Ovary (tissue), 9 donors: ENCODE results near the gene INPPL1. TPM values are rescaled to one million over a fixed set of nuclear protein-coding genes. Genes with fewer than 3 reads are reported as not detected.

ENCODE experiments used
- DNase-seq, 5 donors: peaks; one replicate each; pipeline ENCODE4 v3.0.0-alpha.2; 2019 to 2020
- H3K27ac ChIP-seq, 2 donors: fragments of 200-600 bp; one replicate each; pipeline versions ENCODE4 v1.5.1 to v1.8.0; 2019 to 2022
- H3K27me3 ChIP-seq: fragments of 200-600 bp; one replicate; pipeline ENCODE4 v1.8.0; 2022
- H3K36me3 ChIP-seq: fragments of 200-600 bp; sonication (generic); one replicate; pipeline ENCODE4 v1.5.1; 2019
- H3K4me1 ChIP-seq: one replicate; pipeline ENCODE4 v1.8.1; 2013; ENCODE audit warnings: mild to moderate bottlenecking, moderate library complexity; ENCODE audit not compliant: insufficient read depth
- H3K4me3 ChIP-seq: fragments of 200-600 bp; sonication (generic); one replicate; pipeline ENCODE4 v1.5.1; 2017
- H3K9me3 ChIP-seq, 2 donors: fragments of 200-600 bp in 1 of 2; sonication (generic) in 1 of 2; one replicate each; pipeline versions ENCODE4 v1.5.1 to v1.8.1; 2013 to 2019; ENCODE audit warnings: mild to moderate bottlenecking in 1 of 2, moderate library complexity in 1 of 2
- CTCF ChIP-seq, 3 donors: fragments of 450-650 bp in 2 of 3; fragments of 200-600 bp in 1 of 3; IDR thresholded peaks; one replicate each; pipeline versions ENCODE4 v1.5.1 to v1.8.0; 2016 to 2022; ENCODE audit warnings: antibody characterized with exemption in 3 of 3, mild to moderate bottlenecking in 1 of 3
- EP300 ChIP-seq: sonication (generic); formaldehyde crosslinking; IDR thresholded peaks from one replicate; pipeline ENCODE4 v1.6.1; 2017; ENCODE audit warnings: antibody characterized with exemption
- POLR2A ChIP-seq: fragments of 450-650 bp; IDR thresholded peaks from one replicate; pipeline ENCODE4 v1.6.1; 2017; ENCODE audit warnings: antibody characterized with exemption, mild to moderate bottlenecking, moderate library complexity
- WGBS, 3 donors: extraction: QIAGEN DNeasy Blood & Tissue Kit in 1 of 3; methylation state at CpG; one replicate each; pipeline versions ENCODE4 v1.1.5 to v1.1.7; 2013 to 2017; 5-methylcytosine and 5-hydroxymethylcytosine counted together
- intact Hi-C, 4 donors: fragments of 100-400 bp; cut with DNase I; formaldehyde crosslinking; loops; one replicate each; pipeline versions ENCODE4 v1.11.0 to v1.15.1; 2022 to 2023
- polyA plus RNA-seq, 2 donors: library from polyadenylated mRNA; stranded (reverse); fragments of 200-250 nt in 1 of 2; fragments of 350-450 nt in 1 of 2; fragmentation: Illumina TruSeq in 1 of 2; extraction: RNeasy Lipid Tissue Mini Kit (QIAGEN cat#74804) in 1 of 2; gene quantifications; one replicate each; pipeline ENCODE4 v1.2.3, GENCODE V29; 2013 to 2014
- total RNA-seq, 7 donors: library from RNA; depleted of rRNA in 2 of 7; stranded (reverse); fragments of >200 nt in 2 of 7; fragmentation: NEBNext Ultra II Directional in 3 of 7; extraction: Animal tissue kit (Norgen Biotek cat#: 25700) in 3 of 7; gene quantifications; one replicate each; pipeline versions ENCODE4 v1.1.0 to v1.2.4, GENCODE V29; 2016 to 2023
- donor health status: DM: no; HTN: no; CAD: no; lungs with moderate emphysema.
- donor health status: DM: no; HTN: no; CAD: no.
- donor health status: Bipolar disorder and iron deficiency.
- donor health status: DM: yes; HTN: yes; CAD: no.
- donor health status: DM: no; HTN: no; CAD: no.
- donor health status: DM: yes; HTN: yes; CAD: no.

The INPPL1 gene
- total and polyA plus RNA-seq, 9 donors, result 48.4 to 208 (median 132) TPM

GRCh38 chr11:72223615-72224563 lies 678 bp upstream of the INPPL1 start:
- H3K4me1 ChIP-seq, result peaks cover 10% of the 10 kb centered on the region
- H3K27ac ChIP-seq, result peak overlapping the region; percentile 63 to 97
- TF ChIP-seq POLR2A (peak; percentile 35), EP300 (no peak)
- no peaks in the 10 kb centered on the region for H3K36me3 ChIP-seq
- H3K4me3 ChIP-seq, result peak overlapping the region; percentile 52
- 0 to 1% (median 0%) methylated on average over 48 to 84 of the region's 84 CpGs for WGBS, 3 donors
- intact Hi-C loops, result no loop called here
- H3K27me3 ChIP-seq, result no peaks in the 10 kb centered on the region
- H3K9me3 ChIP-seq, result no peaks in the 10 kb centered on the region
- peak; percentile 85 to 88 (median 85) for DNase-seq

- WGBS, 3 donors, result 12 to 19% (median 13%) methylated on average over 9 to 11 of the region's 11 CpGs
- Histone ChIP-seq H3K9me3 (no peaks in the 10 kb centered on the region), H3K4me3 (peak overlapping the region; percentile 52), H3K4me1 (peaks cover 10% of the 10 kb centered on the region), H3K27ac (peak overlapping the region; percentile 63 to 97), H3K27me3 (no peaks in the 10 kb centered on the region), H3K36me3 (no peaks in the 10 kb centered on the region)
- intact Hi-C loops, result no loop called here
- DNase-seq, result peak in 3 of 5 donors; percentile 21 to 36 (median 30)
- TF ChIP-seq CTCF (IDR thresholded peaks at IDR 0.05) (no peak), POLR2A (no peak), EP300 (no peak)
These were observed 914 bp downstream of the INPPL1 start for GRCh38 chr11:72225411-72225951.

GRCh38 chr11:72226701-72227100 lies 2.1 kb downstream of the INPPL1 start:
- WGBS, 3 donors, result 78 to 90% (median 82%) methylated on average over 5 of the region's 5 CpGs
- intact Hi-C loops, result no loop called here
- Histone ChIP-seq H3K4me3 (no peak overlapping the region), H3K27me3 (no peaks in the 10 kb centered on the region), H3K36me3 (no peaks in the 10 kb centered on the region), H3K4me1 (peaks cover 10% of the 10 kb centered on the region), H3K9me3 (no peaks in the 10 kb centered on the region), H3K27ac (no peak overlapping the region)
- TF ChIP-seq CTCF (IDR thresholded peaks at IDR 0.05) (no peak), EP300 (no peak), POLR2A (no peak)
- no peak for DNase-seq

GRCh38 chr11:72227316-72228228 lies 3.0 kb downstream of the INPPL1 start:
- WGBS, 3 donors, result 78 to 82% (median 81%) methylated on average over 14 of the region's 14 CpGs
- H3K4me3 ChIP-seq, result no peak overlapping the region
- peaks cover 7% of the 10 kb centered on the region for H3K4me1 ChIP-seq
- intact Hi-C loops, result no loop called here
- no peaks in the 10 kb centered on the region for H3K27me3 ChIP-seq
- no peaks in the 10 kb centered on the region for H3K36me3 ChIP-seq
- TF ChIP-seq POLR2A (no peak), CTCF (IDR thresholded peaks at IDR 0.05) (no peak), EP300 (no peak)
- peak in 1 of 5 donors; percentile 16 for DNase-seq
- H3K9me3 ChIP-seq, result no peaks in the 10 kb centered on the region
- no peak overlapping the region for H3K27ac ChIP-seq
